Left lung (tissue), 10 donors: ENCODE measurements around the gene ITFG1. TPM values are rescaled to one million over a fixed set of nuclear protein-coding genes. Genes with fewer than 3 reads are reported as not detected.
"Not testable (repeated sequence)": the region's sequence is repeated elsewhere in the genome, so short reads cannot be mapped to it uniquely, and the experiment has no call there.

Source experiments
- ATAC-seq: fragments of 200-7000 bp; cut with Tn5 transposase; one replicate; pipeline ENCODE4 v1.9.1; 2020; ENCODE audit warnings: moderate library complexity
- DNase-seq, 4 donors: peaks; one replicate each; pipeline ENCODE4 v3.0.0-alpha.2; 2013 to 2020
- H3K27ac ChIP-seq, 2 donors: fragments of 200-600 bp; sonication (generic) in 1 of 2; one replicate each; pipeline versions ENCODE4 v1.5.0 to v1.8.0; 2020 to 2021
- H3K27me3 ChIP-seq, 2 donors: fragments of 200-600 bp; sonication (generic) in 1 of 2; one replicate each; pipeline versions ENCODE4 v1.5.0 to v1.8.0; 2020 to 2021
- H3K36me3 ChIP-seq, 2 donors: fragments of 200-600 bp; sonication (generic) in 1 of 2; one replicate each; pipeline versions ENCODE4 v1.5.0 to v1.8.0; 2020 to 2021
- H3K4me1 ChIP-seq, 2 donors: fragments of 200-600 bp; one replicate each; pipeline ENCODE4 v1.8.0; 2021
- H3K4me3 ChIP-seq, 2 donors: fragments of 200-600 bp; sonication (generic) in 1 of 2; one replicate each; pipeline versions ENCODE4 v1.5.0 to v1.8.0; 2020 to 2021; ENCODE audit warnings: mild to moderate bottlenecking in 1 of 2
- H3K9me3 ChIP-seq, 2 donors: fragments of 200-600 bp; sonication (generic) in 1 of 2; one replicate each; pipeline versions ENCODE4 v1.5.0 to v1.8.0; 2020 to 2021
- CTCF ChIP-seq, 2 donors: fragments of 200-600 bp; sonication (generic) in 1 of 2; IDR thresholded peaks; one replicate each; pipeline versions ENCODE4 v1.5.0 to v1.8.0; 2021; ENCODE audit warnings: antibody characterized with exemption in 2 of 2
- intact Hi-C, 2 donors: fragments of 100-400 bp; cut with DNase I; formaldehyde crosslinking; loops; one replicate each; pipeline versions ENCODE4 v1.11.2 to v1.14.2; 2022
- polyA plus RNA-seq, 6 donors: library from polyadenylated mRNA; unstranded; fragments of 120-200 nt; gene quantifications; one replicate each; pipeline ENCODE4 v1.2.1, GENCODE V29; 2013; ENCODE audit not compliant: insufficient read length in 6 of 6
- total RNA-seq, 2 donors: library from RNA; stranded (reverse); fragmentation: NEBNext Ultra II Directional; extraction: Animal tissue kit (Norgen Biotek cat#: 25700); gene quantifications; one replicate each; pipeline ENCODE4 v1.2.1, GENCODE V29; 2021
- donor health status: DM: no; HTN: yes; CAD: no.
- donor health status: DM: no; HTN: no; CAD: no.

Gene ITFG1
- total and polyA plus RNA-seq, 8 donors, result 62.5 to 80.0 (median 69.2) TPM

GRCh38 chr16:47446431-47446830 lies 14.4 kb downstream of the ITFG1 start:
- Histone ChIP-seq H3K27ac (no peak overlapping the region), H3K36me3 (peaks cover 0 to 34% of the 10 kb centered on the region in 2 donors), H3K9me3 (peaks cover 0 to 3% of the 10 kb centered on the region in 2 donors), H3K27me3 (no peaks in the 10 kb centered on the region), H3K4me1 (no peaks in the 10 kb centered on the region), H3K4me3 (no peak overlapping the region)
- TF ChIP-seq CTCF (IDR thresholded peaks at IDR 0.05), result no peak
- intact Hi-C loops, result no loop called here
- no peak for ATAC-seq
- no peak for DNase-seq

GRCh38 chr16:47442884-47443283 lies 18.0 kb downstream of the ITFG1 start:
- H3K4me3 ChIP-seq, H3K27me3 ChIP-seq, ATAC-seq, H3K4me1 ChIP-seq, H3K27ac ChIP-seq, DNase-seq, intact Hi-C loops, H3K9me3 ChIP-seq: not testable (repeated sequence)
- H3K36me3 ChIP-seq, result peaks cover 0 to 16% of the 10 kb centered on the region in 2 donors

- H3K9me3 ChIP-seq, H3K27me3 ChIP-seq, ATAC-seq, H3K27ac ChIP-seq, intact Hi-C loops, H3K4me1 ChIP-seq, H3K4me3 ChIP-seq, DNase-seq: not testable (repeated sequence)
- peaks cover 0 to 14% of the 10 kb centered on the region in 2 donors for H3K36me3 ChIP-seq
Observed at GRCh38 chr16:47440066-47440465, 20.8 kb downstream of the ITFG1 start.

- ATAC-seq, H3K4me3 ChIP-seq, DNase-seq, H3K27ac ChIP-seq, intact Hi-C loops, H3K9me3 ChIP-seq, H3K27me3 ChIP-seq, H3K4me1 ChIP-seq: not testable (repeated sequence)
- H3K36me3 ChIP-seq, result peaks cover 0 to 15% of the 10 kb centered on the region in 2 donors
Observed at GRCh38 chr16:47434274-47434673, 26.6 kb downstream of the ITFG1 start.

- ATAC-seq, result no peak
- H3K27ac ChIP-seq, result no peak overlapping the region
- peaks cover 0 to 21% of the 10 kb centered on the region in 2 donors for H3K36me3 ChIP-seq
- H3K4me1 ChIP-seq, result no peaks in the 10 kb centered on the region
- no peaks in the 10 kb centered on the region for H3K27me3 ChIP-seq
- intact Hi-C loops, result no loop called here
- H3K9me3 ChIP-seq, result no peaks in the 10 kb centered on the region
- no peak overlapping the region for H3K4me3 ChIP-seq
- no peak for DNase-seq
- TF ChIP-seq CTCF (IDR thresholded peaks at IDR 0.05), result no peak
Observed at GRCh38 chr16:47431960-47432359, 28.9 kb downstream of the ITFG1 start.

GRCh38 chr16:47426806-47427205 lies 34.1 kb downstream of the ITFG1 start:
- H3K4me3 ChIP-seq, result no peak overlapping the region
- intact Hi-C loops, result no loop called here
- no peak for TF ChIP-seq CTCF (IDR thresholded peaks at IDR 0.05)
- no peaks in the 10 kb centered on the region for H3K4me1 ChIP-seq
- no peaks in the 10 kb centered on the region for H3K9me3 ChIP-seq
- H3K27me3 ChIP-seq, result no peaks in the 10 kb centered on the region
- DNase-seq (no peak), ATAC-seq (no peak)
- H3K36me3 ChIP-seq, result peaks cover 0 to 44% of the 10 kb centered on the region in 2 donors
- no peak overlapping the region for H3K27ac ChIP-seq

GRCh38 chr16:47424846-47425245 lies 36.0 kb downstream of the ITFG1 start:
- H3K4me3 ChIP-seq, result no peak overlapping the region
- H3K4me1 ChIP-seq, result no peaks in the 10 kb centered on the region
- DNase-seq (peak in 1 of 4 donors; percentile 42), ATAC-seq (no peak)
- no peaks in the 10 kb centered on the region for H3K27me3 ChIP-seq
- peaks cover 0 to 50% of the 10 kb centered on the region in 2 donors for H3K36me3 ChIP-seq
- TF ChIP-seq CTCF (IDR thresholded peaks at IDR 0.05), result no peak
- intact Hi-C loops, result no loop called here
- no peaks in the 10 kb centered on the region for H3K9me3 ChIP-seq
- no peak overlapping the region for H3K27ac ChIP-seq
